Cerebellar cortex (tissue), 1 donor: ENCODE measurements around the gene PPP4C.
"Not testable (repeated sequence)": the region's sequence is repeated elsewhere in the genome, so short reads cannot be mapped to it uniquely, and the experiment has no call there.

Experiments used
- DNase-seq: peaks from one replicate; pipeline ENCODE4 v3.0.0-alpha.2; 2015; ENCODE audit warnings: low spot score

PPP4C gene

DNA sequence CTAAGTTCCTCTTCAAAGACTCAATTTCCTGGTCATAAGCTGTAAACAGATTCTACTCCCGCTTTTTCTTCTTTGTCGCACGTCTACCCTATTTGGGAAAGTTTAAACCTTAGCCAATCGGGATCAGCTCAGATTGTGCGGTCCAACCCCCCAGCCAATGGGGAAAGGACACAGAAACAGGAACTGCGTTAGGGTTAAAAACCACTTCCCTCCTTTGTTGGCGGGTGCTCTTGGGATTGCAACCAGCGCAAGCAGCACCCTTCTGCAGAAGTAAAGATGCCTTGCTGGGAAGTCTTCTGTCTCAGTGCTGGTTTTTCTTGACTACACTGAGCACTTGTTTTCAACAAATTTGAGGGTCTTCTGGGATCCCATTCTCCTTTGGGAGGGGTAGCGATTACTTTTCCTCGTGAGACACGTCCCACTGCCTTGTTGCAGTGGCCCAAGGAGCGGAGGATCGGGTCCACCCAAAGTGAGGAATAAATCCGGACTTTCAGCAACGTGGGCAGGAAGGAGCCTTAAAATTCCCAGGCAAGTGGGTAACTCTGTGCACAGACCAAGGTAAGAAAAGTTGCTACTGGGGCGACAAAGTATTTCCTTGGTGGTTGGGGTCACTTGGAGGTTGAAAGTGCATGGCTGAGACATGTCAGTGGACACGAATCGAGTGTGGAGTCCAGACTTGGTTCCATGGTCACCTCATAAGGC lies 21.2 kb downstream of the PPP4C start:
- DNase-seq, result no peak

- DNase-seq, result no peak
Measured at GRCh38 chr16:30104090-30104489, 28.3 kb downstream of the PPP4C start.

DNA sequence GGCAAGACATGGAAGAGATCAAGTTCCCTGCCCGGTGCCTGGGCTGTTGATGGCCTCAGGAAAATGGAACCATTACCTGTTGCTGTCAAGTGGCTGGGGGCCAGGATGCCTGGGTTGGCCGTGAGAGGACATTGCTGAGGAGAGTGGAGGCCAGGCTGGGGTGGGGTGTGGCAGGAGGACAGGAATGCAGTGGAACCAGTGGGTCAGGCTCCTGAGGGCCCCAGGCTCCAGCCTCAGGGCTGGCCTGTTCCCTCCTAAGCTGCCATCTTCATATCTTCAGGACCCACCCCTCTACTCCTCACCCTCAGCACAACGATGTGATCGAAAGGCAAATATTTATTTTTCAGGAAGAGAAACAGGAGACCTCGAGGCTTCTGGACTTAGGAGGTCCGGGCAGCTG lies 28.7 kb downstream of the PPP4C start:
- no peak for DNase-seq

GRCh38 chr16:30108059-30108850 lies 32.5 kb downstream of the PPP4C start:
- DNase-seq, result no peak

DNA sequence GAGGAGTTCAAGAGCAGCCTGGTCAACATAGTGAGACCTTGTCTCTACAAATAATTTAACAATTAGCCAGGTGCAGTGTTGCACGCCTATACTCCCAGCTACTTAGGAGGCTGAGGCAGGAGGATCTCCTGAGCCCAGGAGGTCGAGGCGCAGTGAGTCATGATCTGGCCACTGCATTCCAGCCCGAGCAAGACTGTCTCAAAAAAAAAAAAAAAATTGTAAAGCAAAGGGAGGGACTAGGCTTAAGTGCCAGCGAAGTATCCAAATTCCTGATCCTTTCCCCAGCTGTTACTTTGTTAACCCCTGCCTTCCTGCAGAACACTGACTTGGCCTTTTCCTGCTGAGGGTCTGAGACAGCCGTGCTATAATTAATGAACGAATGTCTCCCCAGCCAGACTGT lies 34.9 kb downstream of the PPP4C start:
- no peak for DNase-seq

GRCh38 chr16:30112197-30113030 lies 36.6 kb downstream of the PPP4C start:
- peak; percentile 60 for DNase-seq

DNA sequence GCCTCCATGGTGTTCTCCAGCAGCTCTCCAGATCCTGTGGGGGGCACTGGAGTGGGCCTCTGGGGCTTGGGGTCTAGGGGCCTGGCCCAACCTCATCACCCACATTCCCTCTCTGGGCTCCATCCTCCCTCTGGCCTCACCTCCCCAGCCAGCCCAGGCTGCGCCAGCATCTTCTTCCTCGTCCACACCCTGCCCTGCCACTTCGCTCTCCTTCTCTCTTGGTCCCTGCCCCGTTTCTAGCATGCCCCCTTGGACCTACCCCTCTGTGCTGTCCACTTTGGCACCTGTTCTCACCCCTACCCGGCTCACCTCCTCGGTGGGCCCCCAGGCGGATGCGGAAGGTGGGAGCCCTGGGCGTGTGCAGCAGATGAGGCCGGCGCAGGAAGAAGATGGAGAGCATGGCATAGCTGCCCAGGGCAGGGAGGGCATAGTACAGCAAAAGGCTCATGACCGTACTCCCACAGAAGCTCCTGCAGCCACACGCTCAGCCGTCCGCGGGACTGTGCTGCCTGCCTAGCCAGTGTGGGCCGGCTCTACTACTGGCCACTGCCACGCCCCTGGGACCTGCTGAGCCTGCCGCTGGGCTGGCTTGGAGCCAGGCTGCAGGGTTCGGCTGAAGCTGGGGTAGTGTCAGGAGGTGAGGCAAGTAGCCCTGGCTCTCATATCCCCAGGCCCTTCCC lies 37.4 kb downstream of the PPP4C start, which contains the start of gene GDPD3:
Gene GDPD3, minus strand, starts transcription at position 507 of the 680 bp plus-strand sequence. Its CDS starts 59 bp downstream, at position 448.
- DNase-seq, result no peak

DNA sequence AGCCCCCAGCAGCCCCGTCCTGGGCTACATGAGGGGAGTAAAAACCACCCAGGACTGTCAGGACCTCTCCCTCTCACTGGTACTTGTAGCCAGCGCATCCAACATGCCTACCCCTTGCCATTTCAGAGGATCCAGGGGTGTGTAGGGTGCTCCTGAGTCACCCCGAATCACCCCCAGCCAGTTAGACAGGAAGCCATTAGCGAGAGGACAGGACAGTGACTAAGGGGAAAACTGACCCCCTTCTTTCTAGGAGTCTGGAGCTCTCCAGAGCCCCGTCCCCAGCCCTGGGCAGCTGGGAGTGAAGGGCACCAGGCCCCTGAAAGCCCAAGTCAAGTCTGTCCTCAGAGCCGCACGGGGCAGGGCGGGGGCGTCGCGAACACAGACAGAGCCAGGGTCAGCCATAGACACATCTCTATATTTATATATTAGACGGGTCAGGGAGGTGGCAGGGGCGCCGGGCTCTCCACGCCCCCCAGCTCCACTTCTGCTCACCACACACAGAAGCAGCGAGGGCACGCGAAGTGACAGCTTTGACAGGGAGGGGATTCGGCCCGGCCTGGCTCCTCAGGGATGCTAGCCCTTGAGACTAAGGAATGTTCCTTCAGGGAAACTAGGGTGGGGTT lies 38.0 kb downstream of the PPP4C start:
- DNase-seq, result no peak

GRCh38 chr16:30114411-30114810 lies 38.6 kb downstream of the PPP4C start:
- no peak for DNase-seq

- not testable (repeated sequence) for DNase-seq
Measured at GRCh38 chr16:30114833-30115232, 39.0 kb downstream of the PPP4C start.

DNA sequence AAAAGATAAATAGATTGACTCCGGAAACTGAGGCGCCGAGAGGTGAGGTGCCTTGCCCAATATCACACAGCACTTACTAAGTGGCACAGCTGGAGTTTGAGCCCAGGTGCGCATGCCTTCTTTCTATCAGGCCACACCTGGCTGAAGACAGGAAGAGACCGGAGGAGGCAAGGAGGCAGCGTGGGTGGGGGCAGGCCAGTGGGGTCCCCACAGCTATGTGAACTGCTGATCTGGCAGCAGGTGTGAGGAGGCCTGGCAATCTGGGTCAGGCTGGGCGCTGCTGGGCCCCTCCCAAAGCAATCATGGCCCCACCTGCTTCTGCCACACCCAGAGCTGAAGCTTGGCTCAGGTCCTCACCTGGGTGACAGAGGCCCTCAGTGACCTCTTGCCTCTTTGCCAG lies 39.4 kb downstream of the PPP4C start:
- DNase-seq, result no peak

DNA sequence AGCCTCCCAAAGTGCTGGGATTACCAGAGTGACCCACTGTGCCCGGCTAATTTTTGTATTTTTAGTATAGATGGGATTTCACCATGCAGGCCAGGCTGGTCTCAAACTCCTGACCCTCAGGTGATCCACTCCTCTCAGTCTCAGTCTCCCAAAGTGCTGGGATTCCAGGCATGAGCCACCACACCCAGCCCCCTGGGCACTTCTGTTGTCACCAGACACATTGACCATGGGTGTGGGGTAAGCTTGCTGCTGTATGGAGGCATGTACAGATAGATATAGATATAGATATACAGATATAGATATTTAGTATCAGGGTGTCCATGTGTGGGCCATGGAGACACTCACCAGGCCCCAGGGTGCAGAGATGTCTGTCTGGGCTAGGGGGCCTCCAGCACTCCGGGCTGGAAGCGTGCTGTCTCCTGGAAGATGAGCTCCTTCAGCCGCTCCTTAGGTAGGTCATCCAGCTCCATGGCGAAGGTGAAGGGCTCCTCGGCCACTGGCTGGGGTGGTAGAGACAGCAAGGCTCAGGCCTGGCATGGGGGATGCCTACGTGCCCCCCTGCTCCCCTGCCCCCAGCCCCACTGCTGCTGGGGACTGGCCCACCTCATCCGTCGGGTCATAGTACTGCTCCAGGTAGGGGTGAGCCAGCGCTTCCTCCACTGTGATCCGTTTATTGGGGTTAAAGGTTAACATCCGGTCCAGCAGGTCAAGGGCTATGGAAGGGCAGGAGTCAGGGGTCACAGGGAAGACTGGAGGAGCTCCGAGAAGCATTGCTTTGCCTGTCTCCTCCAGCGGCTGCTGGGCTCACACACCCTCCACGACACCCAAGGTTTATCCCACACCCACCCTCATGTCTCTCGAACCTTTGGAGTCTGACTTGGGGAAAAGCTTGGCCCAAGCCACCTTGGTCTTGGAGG lies 40.8 kb downstream of the PPP4C start:
- no peak for DNase-seq

DNA sequence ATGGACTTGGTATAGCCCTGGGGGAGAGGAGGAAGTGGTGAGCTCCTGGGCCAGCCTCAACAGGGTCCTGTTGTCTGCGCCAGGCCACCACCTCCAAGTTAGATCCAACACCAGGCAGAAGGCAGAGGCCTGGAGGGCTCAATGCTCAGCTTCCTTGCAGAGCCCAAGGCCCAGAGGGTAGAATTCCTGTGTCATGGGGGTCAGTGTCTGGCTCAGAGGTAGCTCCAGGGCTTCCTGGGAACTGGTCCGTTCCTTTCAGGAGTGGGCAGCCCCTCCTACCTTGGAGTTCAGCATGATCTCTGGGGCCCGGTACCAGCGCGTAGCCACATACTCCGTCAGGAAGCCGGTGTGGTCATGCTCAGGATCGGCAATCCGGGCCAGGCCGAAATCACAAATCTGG lies 42.0 kb downstream of the PPP4C start:
- DNase-seq, result no peak

- DNase-seq, result no peak
Measured at GRCh38 chr16:30119428-30119827, 43.6 kb downstream of the PPP4C start.

GRCh38 chr16:30120340-30121105 lies 44.7 kb downstream of the PPP4C start:
- DNase-seq, result no peak

DNA sequence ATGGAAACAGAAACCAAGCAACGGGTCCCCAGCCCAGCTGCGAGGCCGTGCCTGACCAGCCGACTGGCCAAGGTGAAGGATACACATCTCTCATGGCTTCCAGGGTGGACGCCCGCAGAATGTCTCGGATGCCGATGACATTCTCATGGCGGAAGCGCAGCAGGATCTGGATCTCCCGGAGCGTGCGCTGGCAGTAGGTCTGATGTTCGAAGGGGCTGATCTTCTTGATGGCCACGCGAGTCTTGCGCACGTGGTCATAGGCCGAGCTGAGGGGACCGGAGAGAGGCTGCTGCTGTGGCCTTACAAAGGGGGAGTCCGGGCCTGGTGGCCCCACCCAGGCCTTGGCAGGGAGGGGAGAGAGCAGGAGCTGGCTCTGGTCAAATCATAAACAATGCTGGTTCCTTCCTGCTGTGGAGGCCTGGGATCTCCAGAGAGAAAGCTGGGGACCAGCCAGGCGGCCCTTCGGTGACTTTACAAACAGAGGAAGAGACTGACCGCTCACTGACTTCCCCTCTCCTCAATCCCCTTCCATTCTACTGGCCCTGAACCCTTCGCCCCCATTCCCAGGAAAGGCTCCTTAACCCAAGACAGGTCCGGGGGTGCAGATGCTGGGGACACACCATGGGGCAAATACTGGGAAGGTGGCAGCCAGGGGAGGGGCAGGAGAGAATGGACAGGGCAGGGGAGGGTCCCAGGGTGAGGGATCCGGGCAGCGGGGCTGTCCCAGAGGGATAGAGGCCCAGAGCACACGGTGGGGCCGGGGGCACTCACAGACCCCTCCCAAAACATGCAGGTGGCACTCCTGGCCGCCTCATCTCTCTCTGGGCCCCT lies 46.2 kb downstream of the PPP4C start:
- peak; percentile 25 for DNase-seq

DNA sequence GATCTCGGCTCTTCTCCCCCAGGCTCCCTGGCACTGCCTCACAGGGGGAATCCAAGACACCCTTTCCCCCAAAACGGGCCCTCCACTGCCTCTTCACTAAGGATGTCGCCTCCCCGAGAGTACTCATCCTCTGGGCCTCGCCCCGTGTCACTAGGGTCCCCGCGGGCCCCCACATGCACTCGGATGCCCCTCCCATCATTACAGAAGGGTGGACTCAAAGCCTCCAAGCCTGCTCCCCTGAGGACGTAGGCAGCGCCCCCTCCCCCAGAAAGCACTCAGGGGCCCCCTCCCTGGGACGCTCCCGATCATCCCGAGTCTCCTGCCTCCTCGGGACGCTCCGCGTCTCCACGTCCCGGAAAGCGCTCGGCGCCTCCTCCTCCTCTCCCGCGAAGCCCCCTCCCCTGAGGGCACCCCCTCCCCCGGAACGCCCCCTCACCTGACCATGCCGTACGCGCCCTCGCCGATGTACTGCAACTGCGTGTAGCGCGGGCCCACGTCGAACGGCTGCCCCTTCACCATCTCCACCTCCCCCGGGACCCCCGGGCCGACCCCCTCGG lies 46.9 kb downstream of the PPP4C start:
- no peak for DNase-seq

- no peak for DNase-seq
Measured at GRCh38 chr16:30124985-30125379, 49.2 kb downstream of the PPP4C start.
